D721Med (cell line): ENCODE data around the gene NKD1.

Source experiments
- DNase-seq: peaks from one replicate; pipeline ENCODE4 v3.0.0; 2011; ENCODE audit warnings: low spot score; ENCODE audit not compliant: insufficient read length
- FAIRE-seq: peaks from 2 replicates; lab custom pipeline; 2011; peaks lifted over from hg19 to GRCh38; lab: Jason Lieb, UNC
- CTCF ChIP-seq: IDR thresholded peaks from 2 replicates; pipeline ENCODE4 v1.5.1; 2012; ENCODE audit warnings: mild to moderate bottlenecking, control low read depth; ENCODE audit not compliant: insufficient read depth; ENCODE audit errors: missing control alignments

The NKD1 gene

DNA sequence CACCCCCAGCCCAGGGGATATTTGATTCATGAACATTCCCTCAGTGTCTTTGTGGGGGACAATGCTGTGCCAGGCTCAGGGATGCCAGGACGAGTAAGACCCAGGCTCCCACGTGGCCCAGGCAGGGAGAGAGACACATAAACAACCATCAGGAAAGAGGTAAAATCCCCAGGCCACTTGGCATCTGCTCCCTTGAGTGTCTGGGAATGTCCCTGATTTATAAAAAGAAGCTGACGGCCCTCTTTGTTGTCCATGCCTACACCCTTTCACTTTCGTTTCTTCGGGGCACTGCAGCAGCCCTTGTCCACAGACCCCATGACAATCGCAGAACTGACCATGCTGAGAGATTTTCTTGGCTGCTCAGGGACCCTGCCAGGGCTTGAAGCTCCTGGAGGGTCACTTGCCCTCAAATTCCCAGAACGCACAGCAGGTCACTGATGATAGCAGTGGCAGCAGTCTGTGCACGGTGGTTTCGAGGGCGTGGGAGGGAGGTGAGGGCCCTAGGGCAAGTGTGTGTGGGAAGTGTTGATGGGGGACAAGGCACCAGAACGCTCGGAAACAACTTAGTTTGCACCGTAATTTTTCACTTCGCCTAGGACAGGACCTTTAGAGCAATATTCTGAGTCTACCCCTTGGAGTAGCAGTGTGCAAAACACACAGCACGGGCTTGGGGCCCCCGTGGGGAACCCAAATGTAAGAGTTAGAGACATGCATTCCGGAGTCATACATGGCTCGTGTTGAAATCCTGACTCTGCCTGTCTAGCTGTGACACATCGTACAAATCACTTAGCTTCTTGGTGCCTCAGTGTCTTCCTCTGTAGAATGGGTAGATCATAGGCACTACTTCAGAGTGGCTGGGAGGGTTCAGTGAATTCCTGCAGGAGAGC, 149.9 kb downstream of the NKD1 start:
- no peak for TF ChIP-seq CTCF
- DNase-seq: no peak
- no peak for FAIRE-seq
